Activated CD8-positive, alpha-beta memory T cell treated with anti-CD3 and anti-CD28 coated beads, Interleukin-2, amount 50 U/mL, for 24 hours (primary cell): ENCODE data around the gene TTLL11.
"Not testable (repeated sequence)": the region's sequence is repeated elsewhere in the genome, so short reads cannot be mapped to it uniquely, and the experiment has no call there.

Experiments used
- DNase-seq: peaks from one replicate; pipeline ENCODE4 v3.0.0-alpha.2; 2020; ENCODE audit errors: extremely low read depth

TTLL11 gene

DNA sequence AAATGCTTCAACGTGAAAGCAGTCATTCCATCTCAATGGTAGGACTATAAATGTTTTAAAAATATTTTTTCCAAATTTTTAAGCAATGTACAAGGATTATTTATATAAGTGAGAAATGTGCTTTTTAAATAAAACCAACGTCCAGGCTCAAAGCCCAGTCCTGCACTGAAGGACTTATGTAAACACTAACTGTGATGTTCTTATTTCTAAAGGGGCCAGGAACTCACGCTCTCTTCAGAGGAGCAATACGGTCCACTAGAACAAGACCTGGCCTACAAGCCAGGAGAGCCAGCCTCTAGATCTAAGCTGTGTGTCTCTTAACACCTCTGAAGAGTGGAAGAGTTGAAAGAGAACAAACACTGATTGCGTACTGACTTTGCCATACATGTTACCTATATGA lies 12.1 kb downstream of the TTLL11 start:
- no peak for DNase-seq

GRCh38 chr9:122078557-122078956 lies 14.6 kb downstream of the TTLL11 start:
- no peak for DNase-seq

GRCh38 chr9:122076773-122077172 lies 16.3 kb downstream of the TTLL11 start:
- DNase-seq = no peak

GRCh38 chr9:122076117-122076516 lies 17.0 kb downstream of the TTLL11 start:
- no peak for DNase-seq

DNA sequence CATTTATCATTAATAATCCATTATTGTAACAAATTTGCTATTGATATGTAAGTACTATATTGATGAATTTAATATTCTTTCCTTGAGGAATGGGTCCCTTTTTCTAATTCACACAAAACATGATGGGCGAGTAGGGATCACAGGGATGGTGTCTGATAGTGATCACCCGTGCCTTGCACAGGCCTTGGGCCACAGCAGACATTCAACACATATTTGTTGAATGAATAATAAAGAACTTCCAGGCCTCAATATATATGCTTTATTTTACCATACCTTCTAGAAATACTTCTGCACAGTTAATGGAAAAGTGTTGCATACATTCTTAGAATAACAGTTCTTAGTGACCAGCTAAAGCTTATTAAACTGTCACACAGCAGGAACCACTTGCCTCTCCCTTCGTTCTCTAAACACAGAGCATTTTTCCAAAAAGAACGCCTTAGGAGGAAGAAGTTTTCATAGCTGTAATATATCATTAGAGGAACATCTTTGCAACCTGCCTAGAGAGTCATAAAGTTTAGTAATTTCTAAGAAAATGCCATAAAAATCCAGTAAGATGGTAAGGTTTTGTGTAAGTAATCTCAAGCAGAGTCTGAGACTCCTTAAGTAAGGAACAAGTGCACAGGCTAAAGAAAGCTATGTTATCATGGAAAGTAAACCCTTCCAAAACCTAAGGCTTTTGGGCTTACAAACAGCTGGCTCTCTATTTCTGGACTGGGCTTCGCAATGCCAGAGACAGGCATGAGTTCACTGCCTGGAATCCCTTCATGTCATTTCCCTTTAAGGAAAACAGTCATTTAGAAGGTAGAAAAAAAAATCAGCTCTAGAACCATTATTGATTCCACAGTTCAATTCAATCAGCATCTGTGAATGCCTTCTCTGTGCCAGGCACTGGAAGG lies 17.7 kb downstream of the TTLL11 start:
- DNase-seq = no peak

- DNase-seq = no peak
Observed at GRCh38 chr9:122071715-122072114, 21.4 kb downstream of the TTLL11 start.

DNA sequence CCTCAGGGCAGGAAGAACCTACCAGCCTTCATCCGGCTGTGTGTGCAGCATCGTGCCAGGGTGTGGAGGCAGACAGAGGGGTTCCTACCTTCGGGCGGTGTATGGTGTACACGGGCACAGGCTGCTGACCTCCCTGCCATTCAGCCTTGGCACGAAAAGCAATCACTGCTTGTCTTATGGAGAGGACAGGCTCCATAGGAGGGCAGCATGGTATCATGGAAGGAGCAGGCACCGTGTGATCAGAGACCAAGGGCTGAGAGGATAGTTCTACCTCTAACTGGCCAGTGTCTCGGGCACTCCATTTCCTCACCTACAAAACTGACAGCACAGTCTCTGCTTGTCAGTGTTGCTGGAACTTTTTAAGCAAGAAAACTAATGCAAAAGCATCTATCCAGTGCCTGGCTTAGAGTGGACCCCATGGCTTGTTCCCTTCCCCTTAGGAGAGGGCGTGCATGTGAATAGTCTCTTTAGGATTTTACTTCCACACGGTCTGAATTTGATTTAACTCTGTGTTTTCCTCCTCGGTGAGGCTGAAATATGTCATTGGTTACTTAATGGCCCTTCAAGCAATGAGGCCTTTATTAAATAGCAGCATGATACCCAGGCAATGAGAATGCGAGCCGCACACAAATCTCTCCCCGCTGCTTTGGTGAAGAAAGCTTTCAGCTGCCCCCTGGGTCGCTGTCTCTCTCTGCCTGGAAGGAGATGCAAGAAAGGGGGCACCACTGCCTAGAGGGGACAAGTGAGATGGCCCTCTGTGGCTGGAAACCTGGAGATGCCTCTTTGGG lies 22.2 kb downstream of the TTLL11 start:
- no peak for DNase-seq

DNA sequence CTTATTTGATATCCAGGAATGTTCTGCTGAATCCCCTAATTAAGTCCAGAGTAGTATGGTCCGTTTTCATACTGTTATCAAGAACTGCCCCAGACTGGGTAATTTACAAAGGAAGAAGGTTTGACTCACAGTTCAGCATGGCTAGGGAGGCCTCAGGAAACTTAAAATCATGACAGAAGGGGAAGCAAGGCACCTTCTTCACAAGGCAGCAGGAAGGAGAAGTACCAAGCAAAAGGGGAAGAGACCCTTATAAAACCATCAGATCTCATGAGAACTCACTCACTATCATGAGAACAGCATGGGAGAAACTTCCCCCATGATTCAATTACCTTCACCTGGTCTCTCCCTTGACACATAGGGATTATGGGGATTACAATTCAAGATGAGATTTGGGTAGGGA lies 26.4 kb downstream of the TTLL11 start:
- DNase-seq = not testable (repeated sequence)

DNA sequence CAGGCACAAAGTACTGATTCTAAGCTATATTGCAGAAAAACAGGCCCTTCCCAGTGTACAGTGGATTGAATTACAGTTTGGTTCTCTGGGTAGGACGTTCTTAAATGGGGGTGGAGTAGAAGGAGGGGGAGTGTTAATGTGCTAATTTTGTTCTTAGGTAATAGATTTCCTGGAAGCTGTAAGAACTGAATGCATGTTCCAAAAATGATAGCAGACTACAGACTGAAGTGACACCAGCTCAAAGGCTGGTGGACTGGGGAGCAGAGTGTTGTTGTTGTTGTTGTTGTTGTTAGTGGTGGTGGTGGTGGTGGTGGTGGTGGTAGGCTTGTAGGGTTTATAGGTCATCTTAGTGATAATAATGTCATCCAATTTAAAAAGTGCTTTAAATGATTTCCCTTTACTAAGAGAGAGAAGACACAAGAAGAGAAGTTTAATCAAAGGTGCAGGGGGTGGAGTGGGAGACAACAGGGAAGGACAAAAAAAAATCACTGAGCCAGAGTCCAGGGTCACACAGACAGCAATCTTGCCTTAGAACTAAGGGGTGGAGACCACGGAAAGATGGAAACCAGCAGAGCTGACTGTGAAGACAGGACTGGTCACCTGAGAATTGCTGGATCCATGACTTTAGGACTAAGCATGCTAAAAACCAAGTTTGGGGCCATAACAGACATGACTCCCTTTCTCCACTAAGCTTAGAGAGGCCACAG lies 27.0 kb downstream of the TTLL11 start:
- DNase-seq = no peak

GRCh38 chr9:122060481-122060880 lies 32.6 kb downstream of the TTLL11 start:
- DNase-seq = no peak

- DNase-seq = no peak
Observed at GRCh38 chr9:122059955-122060324, 33.2 kb downstream of the TTLL11 start.

GRCh38 chr9:122059214-122059954 lies 33.7 kb downstream of the TTLL11 start:
- no peak for DNase-seq

DNA sequence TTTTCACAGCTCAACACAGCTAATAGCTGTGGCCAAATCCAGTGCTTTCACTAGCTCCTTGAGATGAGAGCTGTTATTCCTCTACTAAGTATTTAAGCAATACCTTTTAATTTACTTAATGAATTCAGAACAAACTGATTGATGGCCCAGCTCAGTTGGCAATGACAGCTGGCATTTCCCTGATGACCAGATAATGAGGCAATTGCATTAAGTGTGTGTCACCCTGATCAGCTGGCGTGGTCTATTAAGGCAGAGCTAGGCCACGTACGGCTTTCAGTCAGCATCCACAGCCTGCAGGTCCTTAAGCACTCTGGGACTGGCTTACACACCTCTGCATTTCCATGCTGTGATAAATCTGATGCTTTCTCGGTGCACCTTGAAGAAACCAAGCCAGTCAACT lies 34.4 kb downstream of the TTLL11 start:
- no peak for DNase-seq

- no peak for DNase-seq
Observed at GRCh38 chr9:122058051-122058450, 35.1 kb downstream of the TTLL11 start.

GRCh38 chr9:122057211-122057610 lies 35.9 kb downstream of the TTLL11 start:
- no peak for DNase-seq

- DNase-seq = no peak
Observed at GRCh38 chr9:122056484-122056883, 36.6 kb downstream of the TTLL11 start.

DNA sequence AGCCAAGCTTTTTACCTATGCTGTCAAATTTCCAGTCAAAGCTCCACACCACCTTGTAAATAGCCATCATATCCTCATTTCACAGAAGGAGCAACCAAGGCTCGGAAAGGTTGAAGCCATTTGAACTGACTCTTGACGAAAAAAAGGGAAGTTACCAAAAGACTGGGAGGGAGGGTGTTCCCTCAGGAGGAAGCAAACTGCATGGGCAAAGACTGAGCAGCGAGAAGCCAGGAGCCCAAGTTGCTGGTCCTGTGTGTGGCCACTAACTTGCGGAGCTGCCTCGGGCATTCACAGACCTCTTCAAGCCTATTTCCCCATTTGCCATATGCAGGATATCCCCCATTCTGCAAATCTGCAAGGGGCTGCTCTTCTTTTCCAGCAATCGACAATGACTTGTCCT lies 37.4 kb downstream of the TTLL11 start:
- DNase-seq = no peak

GRCh38 chr9:122053567-122054350 lies 39.3 kb downstream of the TTLL11 start:
- DNase-seq = no peak

- no peak for DNase-seq
Observed at GRCh38 chr9:122053064-122053463, 40.0 kb downstream of the TTLL11 start.

DNA sequence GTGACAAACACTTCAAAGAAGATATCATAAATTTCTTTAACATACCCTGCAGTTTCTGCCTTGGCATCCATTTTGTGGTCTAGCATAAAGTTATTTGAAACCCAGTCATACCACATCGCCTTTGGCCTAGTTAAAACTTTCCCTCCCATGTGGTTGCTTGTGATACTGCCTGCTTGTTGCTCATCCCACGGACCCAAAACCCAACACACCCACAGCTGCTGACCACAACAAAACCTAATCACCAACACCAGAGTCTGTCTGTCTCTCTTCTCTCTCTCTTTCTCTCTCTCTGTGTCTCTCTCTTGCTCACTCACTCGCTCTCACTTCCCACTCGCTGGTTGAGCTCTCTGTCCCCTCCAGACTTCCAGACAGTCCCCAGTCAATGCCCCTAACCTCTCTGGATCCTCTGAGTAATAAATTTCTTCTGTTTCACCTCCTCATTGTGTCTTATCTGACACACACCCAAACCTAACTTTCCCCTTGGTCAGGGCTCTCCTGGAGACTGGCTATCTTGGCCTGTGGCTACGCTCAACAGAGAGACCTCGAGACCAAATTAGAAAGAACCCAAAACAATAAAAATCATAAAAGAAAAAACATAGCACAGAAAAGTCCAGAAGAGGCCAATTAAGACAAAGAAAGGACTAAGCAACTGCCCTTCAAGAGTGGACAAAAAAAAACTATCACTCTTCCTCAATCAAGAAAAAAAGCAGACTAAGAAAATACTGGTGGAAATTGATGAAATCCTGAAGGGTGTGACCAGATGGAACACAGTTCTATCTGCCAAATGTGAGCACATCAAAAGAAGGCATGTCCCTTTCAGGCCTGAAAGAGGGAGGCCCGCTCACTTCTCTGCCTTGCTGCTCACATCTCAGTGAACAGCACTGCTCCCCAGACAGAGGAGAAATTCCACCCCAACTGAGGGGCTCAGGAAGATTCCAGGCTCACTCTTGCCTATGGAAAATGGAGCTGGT lies 41.5 kb downstream of the TTLL11 start:
- peak; percentile 12 for DNase-seq
